Embryonic facial prominence (tissue), 1 donor: ENCODE data around the gene BEAN1.
"Not testable (repeated sequence)": the region's sequence is repeated elsewhere in the genome, so short reads cannot be mapped to it uniquely, and the experiment has no call there.

ENCODE experiments used
- DNase-seq: peaks from one replicate; pipeline ENCODE4 v3.0.0-alpha.2; 2016; ENCODE audit errors: extremely low spot score

The BEAN1 gene

GRCh38 chr16:66508914-66509496 is 81.9 kb downstream of the BEAN1 start:
- DNase-seq = no peak

- no peak for DNase-seq
Observed at GRCh38 chr16:66509576-66509975, 82.5 kb downstream of the BEAN1 start.

GRCh38 chr16:66510298-66510697 is 83.2 kb downstream of the BEAN1 start:
- no peak for DNase-seq

GRCh38 chr16:66510711-66511601 is 83.9 kb downstream of the BEAN1 start:
- no peak for DNase-seq

GRCh38 chr16:66511602-66512271 is 84.6 kb downstream of the BEAN1 start:
- DNase-seq = no peak

- no peak for DNase-seq
Observed at GRCh38 chr16:66512272-66513110, 85.4 kb downstream of the BEAN1 start.

GRCh38 chr16:66513111-66513723 is 86.1 kb downstream of the BEAN1 start:
- no peak for DNase-seq

- not testable (repeated sequence) for DNase-seq
Observed at GRCh38 chr16:66514391-66514790, 87.3 kb downstream of the BEAN1 start.

- not testable (repeated sequence) for DNase-seq
Observed at GRCh38 chr16:66514980-66515595, 88.0 kb downstream of the BEAN1 start.

GRCh38 chr16:66515596-66516508 is 88.8 kb downstream of the BEAN1 start:
- DNase-seq = no peak

- DNase-seq = no peak
Observed at GRCh38 chr16:66516509-66516807, 89.4 kb downstream of the BEAN1 start.

- peak; percentile 38 for DNase-seq
Observed at GRCh38 chr16:66516808-66517585, 89.9 kb downstream of the BEAN1 start.

- DNase-seq = no peak
Observed at GRCh38 chr16:66517586-66518263, 90.6 kb downstream of the BEAN1 start.

GRCh38 chr16:66519482-66520373 is 92.6 kb downstream of the BEAN1 start:
- DNase-seq = no peak

GRCh38 chr16:66520406-66521170 is 93.5 kb downstream of the BEAN1 start:
- no peak for DNase-seq

- DNase-seq = no peak
Observed at GRCh38 chr16:66521252-66521713, 94.2 kb downstream of the BEAN1 start.
